Trophoblast cell (in vitro differentiated cells and primary cell): ENCODE results near the gene LBH.

Experiments used
- DNase-seq, 2 donors: peaks; one replicate each; pipeline ENCODE4 v3.0.0-alpha.2; 2016
- H2AFZ ChIP-seq: 2 replicates; pipeline ENCODE4 v1.6.1; 2013; ENCODE audit warnings: low read length, moderate library complexity, mild to moderate bottlenecking; ENCODE audit not compliant: insufficient read depth, poor library complexity
- H2AK5ac ChIP-seq: 2 replicates; pipeline ENCODE4 v1.6.1; 2013; ENCODE audit warnings: mild to moderate bottlenecking, low read length
- H2BK120ac ChIP-seq: 2 replicates; pipeline ENCODE4 v1.6.1; 2013; ENCODE audit warnings: low read length, mild to moderate bottlenecking, moderate library complexity; ENCODE audit not compliant: insufficient read depth, poor library complexity
- H2BK12ac ChIP-seq: 2 replicates; pipeline ENCODE4 v1.6.1; 2013; ENCODE audit warnings: mild to moderate bottlenecking, low read length, moderate library complexity
- H2BK5ac ChIP-seq: 2 replicates; pipeline ENCODE4 v1.6.1; 2013; ENCODE audit warnings: low read length, low read depth, moderate library complexity, mild to moderate bottlenecking; ENCODE audit not compliant: poor library complexity
- H3K14ac ChIP-seq: 2 replicates; pipeline ENCODE4 v1.6.1; 2013; ENCODE audit warnings: mild to moderate bottlenecking, low read length
- H3K18ac ChIP-seq: 2 replicates; pipeline ENCODE4 v1.6.1; 2013; ENCODE audit warnings: mild to moderate bottlenecking, low read length
- H3K23ac ChIP-seq: 2 replicates; pipeline ENCODE4 v1.6.1; 2013; ENCODE audit warnings: low read length
- H3K27ac ChIP-seq: 2 replicates; pipeline ENCODE4 v1.5.1; 2013; ENCODE audit warnings: low read depth, mild to moderate bottlenecking, inconsistent platforms, low read length, moderate library complexity
- H3K27me3 ChIP-seq: 2 replicates; pipeline ENCODE4 v1.6.1; 2013; ENCODE audit warnings: inconsistent platforms, mild to moderate bottlenecking, low read length, moderate library complexity; ENCODE audit not compliant: insufficient read depth
- H3K36me3 ChIP-seq, 2 experiments: 1 replicate in 1 of 2; 2 replicates in 1 of 2; pipeline ENCODE4 v1.6.1; 2013; ENCODE audit warnings: low read length in 2 of 2, mild to moderate bottlenecking in 2 of 2, moderate library complexity in 1 of 2; ENCODE audit not compliant: insufficient read depth in 2 of 2, control insufficient read depth in 1 of 2
- H3K4ac ChIP-seq: 2 replicates; pipeline ENCODE4 v1.6.1; 2013; ENCODE audit warnings: low read depth, mild to moderate bottlenecking, low read length, moderate library complexity
- H3K4me1 ChIP-seq, 2 experiments: 1 replicate in 1 of 2; 2 replicates in 1 of 2; pipeline ENCODE4 v1.6.1; 2013; ENCODE audit warnings: low read length in 2 of 2, mild to moderate bottlenecking in 2 of 2, moderate library complexity in 1 of 2; ENCODE audit not compliant: insufficient read depth in 2 of 2, control insufficient read depth in 1 of 2
- H3K4me2 ChIP-seq: 2 replicates; pipeline ENCODE4 v1.6.1; 2013; ENCODE audit warnings: inconsistent platforms, mild to moderate bottlenecking, low read length, moderate library complexity
- H3K4me3 ChIP-seq: 2 replicates; pipeline ENCODE4 v1.5.1; 2013; ENCODE audit warnings: mild to moderate bottlenecking, low read depth, low read length, inconsistent platforms
- H3K79me1 ChIP-seq: one replicate; pipeline ENCODE4 v1.6.1; 2013; ENCODE audit warnings: low read length
- H3K79me2 ChIP-seq: 2 replicates; pipeline ENCODE4 v1.6.1; 2013; ENCODE audit warnings: low read length, mild to moderate bottlenecking; ENCODE audit not compliant: control insufficient read depth, insufficient read depth, poor library complexity
- H3K9ac ChIP-seq: 2 replicates; pipeline ENCODE4 v1.6.1; 2013; ENCODE audit warnings: mild to moderate bottlenecking, low read length
- H3K9me3 ChIP-seq: 2 replicates; pipeline ENCODE4 v1.6.1; 2013; ENCODE audit warnings: low read depth, mild to moderate bottlenecking, control low read depth, inconsistent platforms, low read length; ENCODE audit not compliant: insufficient read depth
- H4K12ac ChIP-seq: 2 replicates; pipeline ENCODE4 v1.6.1; 2013; ENCODE audit warnings: low read depth, mild to moderate bottlenecking, low read length, moderate library complexity
- H4K8ac ChIP-seq: 2 replicates; pipeline ENCODE4 v1.6.1; 2013; ENCODE audit warnings: low read depth, mild to moderate bottlenecking, low read length, moderate library complexity
- H4K91ac ChIP-seq: one replicate; pipeline ENCODE4 v1.6.1; 2013; ENCODE audit warnings: low read depth, mild to moderate bottlenecking, low read length, moderate library complexity
- WGBS: extraction: QIAGEN DNeasy Blood & Tissue Kit; methylation state at CpG from one replicate; pipeline ENCODE4 v1.1.7; 2013; ENCODE audit warnings: missing lambda C conversion rate; ENCODE audit not compliant: insufficient read length, insufficient coverage; ENCODE audit errors: extremely low coverage; 5-methylcytosine and 5-hydroxymethylcytosine counted together

LBH gene

GRCh38 chr2:30193104-30193681 is 38.1 kb upstream of the LBH start:
- H4K91ac ChIP-seq: no peak overlapping the region
- H3K4ac ChIP-seq: no peak overlapping the region
- no peak overlapping the region for H3K4me2 ChIP-seq
- peak overlapping the region; percentile 15 for H3K9ac ChIP-seq
- H4K8ac ChIP-seq: no peak overlapping the region
- no peak overlapping the region for H3K4me3 ChIP-seq
- no peak overlapping the region for H2AK5ac ChIP-seq
- no peaks in the 10 kb centered on the region for H3K79me1 ChIP-seq
- H3K4me1 ChIP-seq: no peaks in the 10 kb centered on the region
- no peak overlapping the region for H2BK5ac ChIP-seq
- no peak for DNase-seq
- peaks cover 1% of the 10 kb centered on the region for H3K9me3 ChIP-seq
- H2AFZ ChIP-seq: no peak overlapping the region
- H3K27me3 ChIP-seq: no peaks in the 10 kb centered on the region
- H3K79me2 ChIP-seq: no peaks in the 10 kb centered on the region
- no peak overlapping the region for H3K27ac ChIP-seq
- H4K12ac ChIP-seq: no peak overlapping the region
- H3K18ac ChIP-seq: no peak overlapping the region
- H3K14ac ChIP-seq: no peak overlapping the region
- no peaks in the 10 kb centered on the region for H3K36me3 ChIP-seq
- WGBS: no CpG with 5 or more reads among the region's 13 CpGs
- H2BK120ac ChIP-seq: no peak overlapping the region
- peak overlapping the region; percentile 60 for H3K23ac ChIP-seq
- no peak overlapping the region for H2BK12ac ChIP-seq

- H3K27ac ChIP-seq: no peak overlapping the region
- no peaks in the 10 kb centered on the region for H3K27me3 ChIP-seq
- no peak overlapping the region for H2BK5ac ChIP-seq
- no peak overlapping the region for H4K91ac ChIP-seq
- H3K23ac ChIP-seq: no peak overlapping the region
- H2AFZ ChIP-seq: no peak overlapping the region
- H3K9me3 ChIP-seq: peaks cover 1% of the 10 kb centered on the region
- H3K79me1 ChIP-seq: no peaks in the 10 kb centered on the region
- H3K79me2 ChIP-seq: no peaks in the 10 kb centered on the region
- no peak overlapping the region for H3K4ac ChIP-seq
- no peak overlapping the region for H4K8ac ChIP-seq
- no peak overlapping the region for H4K12ac ChIP-seq
- H3K18ac ChIP-seq: no peak overlapping the region
- H2AK5ac ChIP-seq: no peak overlapping the region
- H3K4me3 ChIP-seq: no peak overlapping the region
- no peaks in the 10 kb centered on the region for H3K36me3 ChIP-seq
- H3K4me1 ChIP-seq: no peaks in the 10 kb centered on the region
- no peak overlapping the region for H3K4me2 ChIP-seq
- H3K14ac ChIP-seq: no peak overlapping the region
- H2BK12ac ChIP-seq: no peak overlapping the region
- H2BK120ac ChIP-seq: no peak overlapping the region
- WGBS: no CpG with 5 or more reads among the region's 7 CpGs
- H3K9ac ChIP-seq: peak overlapping the region; percentile 8
- no peak for DNase-seq
Observed at GRCh38 chr2:30194421-30194820, 36.9 kb upstream of the LBH start.

GRCh38 chr2:30195016-30195415 is 36.3 kb upstream of the LBH start:
- H4K91ac ChIP-seq: no peak overlapping the region
- no peaks in the 10 kb centered on the region for H3K79me1 ChIP-seq
- no peak overlapping the region for H4K8ac ChIP-seq
- no peak overlapping the region for H3K27ac ChIP-seq
- H3K4me3 ChIP-seq: no peak overlapping the region
- no peak overlapping the region for H3K23ac ChIP-seq
- H3K4me1 ChIP-seq: no peaks in the 10 kb centered on the region
- no peak overlapping the region for H3K4ac ChIP-seq
- H3K9ac ChIP-seq: no peak overlapping the region
- no peak overlapping the region for H2AK5ac ChIP-seq
- H3K4me2 ChIP-seq: no peak overlapping the region
- H3K14ac ChIP-seq: no peak overlapping the region
- H3K9me3 ChIP-seq: peaks cover 1% of the 10 kb centered on the region
- WGBS: no CpG with 5 or more reads among the region's 4 CpGs
- no peak overlapping the region for H2BK12ac ChIP-seq
- no peak overlapping the region for H2AFZ ChIP-seq
- no peak for DNase-seq
- H3K27me3 ChIP-seq: no peaks in the 10 kb centered on the region
- no peak overlapping the region for H4K12ac ChIP-seq
- H2BK5ac ChIP-seq: no peak overlapping the region
- no peaks in the 10 kb centered on the region for H3K79me2 ChIP-seq
- no peaks in the 10 kb centered on the region for H3K36me3 ChIP-seq
- no peak overlapping the region for H3K18ac ChIP-seq
- H2BK120ac ChIP-seq: no peak overlapping the region

- no CpG with 5 or more reads among the region's 6 CpGs for whole genome bisulfite sequencing
- no peak overlapping the region for H3K4me2 ChIP-seq
Observed at GRCh38 chr2:30197570-30198192, 33.7 kb upstream of the LBH start.

More at GRCh38 chr2:30197570-30198192, 33.7 kb upstream of the LBH start:
- Histone ChIP-seq H3K79me2 (no peaks in the 10 kb centered on the region), H3K4me1 (no peaks in the 10 kb centered on the region), H3K79me1 (no peaks in the 10 kb centered on the region), H4K12ac (no peak overlapping the region), H2AFZ (no peak overlapping the region), H3K4ac (no peak overlapping the region), H4K91ac (no peak overlapping the region), H3K27me3 (no peaks in the 10 kb centered on the region), H2BK12ac (no peak overlapping the region), H2BK5ac (no peak overlapping the region), H3K18ac (no peak overlapping the region), H3K9ac (no peak overlapping the region), H3K4me3 (no peak overlapping the region), H3K9me3 (no peaks in the 10 kb centered on the region), H2BK120ac (no peak overlapping the region), H3K14ac (no peak overlapping the region), H3K23ac (no peak overlapping the region), H4K8ac (no peak overlapping the region), H3K36me3 (no peaks in the 10 kb centered on the region), H3K27ac (no peak overlapping the region), H2AK5ac (no peak overlapping the region)
- no peak for DNase-seq
